Measurements from ENCODE around the gene HIF1AN. TPM values are rescaled to one million over a fixed set of nuclear protein-coding genes. Genes with fewer than 3 reads are reported as not detected.

Gene HIF1AN
- 40.1 TPM for polyA plus RNA-seq (ENCODE audit: insufficient read length)

DNA sequence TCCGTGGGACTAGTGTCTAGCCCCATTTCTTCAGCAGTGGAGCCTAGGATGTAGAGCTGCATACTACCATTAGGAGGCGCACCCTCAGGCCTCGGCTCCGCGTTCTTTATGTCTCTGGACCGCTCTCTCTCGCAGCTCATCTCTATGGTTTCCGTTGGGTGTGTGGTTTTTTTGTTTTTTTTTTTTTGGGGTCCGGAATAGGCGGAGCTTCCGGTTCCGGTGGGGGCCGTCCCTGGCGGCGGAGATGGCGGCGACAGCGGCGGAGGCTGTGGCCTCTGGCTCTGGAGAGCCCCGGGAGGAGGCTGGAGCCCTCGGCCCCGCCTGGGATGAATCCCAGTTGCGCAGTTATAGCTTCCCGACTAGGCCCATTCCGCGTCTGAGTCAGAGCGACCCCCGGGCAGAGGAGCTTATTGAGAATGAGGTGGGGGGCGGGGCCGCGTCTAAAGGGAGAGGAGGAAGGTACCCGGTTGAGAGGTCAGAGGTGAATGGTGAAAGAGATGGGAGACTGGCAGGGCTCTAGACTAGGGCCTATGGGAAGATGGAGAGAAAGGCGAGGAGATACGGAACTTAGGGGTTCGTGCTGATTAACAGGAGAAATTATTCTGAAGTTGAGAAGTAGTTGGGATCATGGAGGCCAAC lies at the start of gene HIF1AN:
Gene HIF1AN, plus strand, starts transcription at position 229 of the 639 bp plus-strand sequence. Its CDS starts 16 bp downstream, at position 245.
- peak; percentile 93 for DNase-seq

DNA sequence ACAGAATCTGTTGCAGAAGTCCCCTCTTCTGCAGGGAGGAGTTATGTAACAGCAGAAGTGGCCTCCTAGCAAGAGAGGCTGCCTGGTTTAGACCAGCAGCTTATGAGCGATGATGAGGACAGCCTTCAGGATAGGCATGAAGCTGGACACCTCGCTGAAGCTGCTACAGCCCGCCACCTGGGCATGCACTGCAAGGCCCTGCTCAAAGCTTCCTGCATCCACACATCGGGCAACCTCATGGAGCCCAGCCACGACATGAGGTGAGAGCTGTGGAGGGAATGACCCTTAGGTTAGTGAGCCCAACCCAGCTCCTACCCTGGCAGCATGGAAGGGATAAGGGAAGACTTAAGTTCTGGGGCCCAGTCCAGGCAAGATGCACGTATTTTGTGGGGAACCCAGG lies 48.2 kb upstream of the HIF1AN start:
- DNase-seq = no peak

GRCh38 chr10:100489396-100489795 lies 46.3 kb upstream of the HIF1AN start:
- DNase-seq = no peak

- DNase-seq = no peak
Measured at GRCh38 chr10:100490531-100490930, 45.2 kb upstream of the HIF1AN start.

DNA sequence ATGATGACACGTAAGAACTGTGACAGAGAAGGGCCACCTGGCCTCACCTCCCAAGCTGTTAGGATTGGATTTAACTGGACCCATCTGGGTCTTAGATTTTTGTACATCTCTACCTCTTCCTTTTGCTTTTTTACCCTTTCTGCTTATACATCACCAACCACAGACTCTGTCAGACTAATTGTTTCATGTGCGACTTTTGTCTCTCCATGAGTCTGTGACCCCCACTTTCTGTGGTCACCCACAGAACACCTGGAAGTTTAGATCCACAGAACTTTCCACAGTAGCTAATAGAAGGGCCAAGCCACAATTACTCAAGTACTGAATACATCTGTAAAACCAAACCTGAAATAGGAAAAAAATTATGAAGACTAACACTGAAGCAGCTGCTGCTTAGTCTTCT lies 39.2 kb upstream of the HIF1AN start:
- DNase-seq = no peak

GRCh38 chr10:100498059-100498458 lies 37.7 kb upstream of the HIF1AN start:
- no peak for DNase-seq

GRCh38 chr10:100501423-100501822 lies 34.3 kb upstream of the HIF1AN start:
- DNase-seq = no peak

- no peak for DNase-seq
Measured at GRCh38 chr10:100502926-100503494, 32.7 kb upstream of the HIF1AN start.

DNA sequence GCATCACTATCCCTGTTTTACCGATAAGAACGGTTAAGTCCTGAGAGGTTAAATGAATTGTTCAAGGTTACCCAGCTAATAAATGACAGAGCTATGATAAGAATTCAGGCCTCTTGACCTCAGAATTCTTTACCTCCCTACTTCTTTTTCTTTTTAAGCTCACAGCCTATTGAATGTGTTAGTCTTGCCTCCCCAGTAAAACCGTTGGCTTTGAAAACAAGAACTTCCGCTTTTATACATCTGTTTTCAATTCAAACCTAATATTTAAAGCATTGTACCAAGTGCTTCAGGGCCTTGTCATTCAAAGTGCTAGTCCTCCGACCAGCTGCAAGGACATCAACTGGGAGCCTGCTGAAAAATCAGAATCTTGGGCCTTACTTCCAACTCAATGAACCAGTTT lies 31.6 kb upstream of the HIF1AN start:
- DNase-seq = no peak

GRCh38 chr10:100505164-100505563 lies 30.6 kb upstream of the HIF1AN start:
- no peak for DNase-seq

DNA sequence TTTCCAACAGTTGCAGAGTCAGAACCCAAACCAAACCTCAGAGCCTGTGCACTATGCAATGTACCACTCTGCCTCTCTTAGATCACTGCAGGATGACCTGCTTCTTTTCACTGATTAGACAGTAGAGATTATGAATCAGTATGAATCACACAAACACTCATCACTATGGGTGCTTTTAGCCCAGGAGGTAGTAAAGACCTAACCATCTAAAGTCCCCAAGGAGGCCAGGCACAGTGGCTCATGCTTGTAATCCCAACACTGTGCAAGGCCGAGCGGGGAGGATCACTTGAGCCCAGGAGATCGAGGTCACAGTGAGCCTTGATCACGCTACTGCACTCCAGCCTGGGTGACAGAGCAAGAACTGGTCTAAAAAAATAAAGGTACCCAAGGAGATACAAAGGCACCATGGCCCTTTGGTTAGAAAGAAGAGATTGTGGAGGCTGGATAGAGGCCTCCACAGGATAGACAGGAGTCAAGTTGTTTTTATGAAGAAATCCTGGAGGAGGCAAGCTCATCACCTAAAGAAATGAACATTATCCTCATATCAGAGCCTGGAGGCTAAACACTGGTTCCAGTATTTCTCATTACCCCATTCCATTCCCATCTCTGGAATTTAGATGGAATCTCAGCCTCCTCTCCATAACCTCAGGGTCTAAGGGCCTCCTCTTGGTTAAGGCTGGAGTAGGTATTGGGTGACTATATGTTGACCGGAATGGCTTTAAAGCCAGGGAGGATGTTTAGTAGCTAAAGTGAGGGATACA lies 29.0 kb upstream of the HIF1AN start:
- DNase-seq = no peak

- DNase-seq = no peak
Measured at GRCh38 chr10:100507357-100507732, 28.4 kb upstream of the HIF1AN start.

GRCh38 chr10:100508266-100508665 lies 27.5 kb upstream of the HIF1AN start:
- DNase-seq = no peak

DNA sequence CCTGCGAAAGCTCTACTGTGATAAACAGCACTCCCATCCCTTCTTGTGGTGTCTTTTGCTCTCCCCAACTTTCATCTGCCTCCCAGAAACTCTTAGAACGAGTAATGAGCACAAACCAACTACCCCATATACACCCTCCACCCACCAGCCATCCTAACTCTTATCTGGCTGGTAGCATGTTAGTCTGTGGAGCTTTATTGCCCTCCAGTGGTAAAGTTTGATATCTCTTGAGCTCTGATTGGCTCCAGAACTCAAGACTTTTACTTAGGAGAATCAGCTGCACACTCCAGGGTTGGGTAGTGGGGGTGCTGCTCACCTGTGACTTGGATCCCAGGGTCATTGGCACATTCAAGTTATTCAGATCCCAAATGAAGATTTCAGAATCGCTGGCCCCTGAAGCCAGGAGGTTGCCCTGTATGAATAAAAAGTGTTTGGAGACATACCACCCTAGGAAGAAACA lies 27.0 kb upstream of the HIF1AN start:
- DNase-seq = peak; percentile 11

GRCh38 chr10:100509241-100509840 lies 26.4 kb upstream of the HIF1AN start:
- no peak for DNase-seq

DNA sequence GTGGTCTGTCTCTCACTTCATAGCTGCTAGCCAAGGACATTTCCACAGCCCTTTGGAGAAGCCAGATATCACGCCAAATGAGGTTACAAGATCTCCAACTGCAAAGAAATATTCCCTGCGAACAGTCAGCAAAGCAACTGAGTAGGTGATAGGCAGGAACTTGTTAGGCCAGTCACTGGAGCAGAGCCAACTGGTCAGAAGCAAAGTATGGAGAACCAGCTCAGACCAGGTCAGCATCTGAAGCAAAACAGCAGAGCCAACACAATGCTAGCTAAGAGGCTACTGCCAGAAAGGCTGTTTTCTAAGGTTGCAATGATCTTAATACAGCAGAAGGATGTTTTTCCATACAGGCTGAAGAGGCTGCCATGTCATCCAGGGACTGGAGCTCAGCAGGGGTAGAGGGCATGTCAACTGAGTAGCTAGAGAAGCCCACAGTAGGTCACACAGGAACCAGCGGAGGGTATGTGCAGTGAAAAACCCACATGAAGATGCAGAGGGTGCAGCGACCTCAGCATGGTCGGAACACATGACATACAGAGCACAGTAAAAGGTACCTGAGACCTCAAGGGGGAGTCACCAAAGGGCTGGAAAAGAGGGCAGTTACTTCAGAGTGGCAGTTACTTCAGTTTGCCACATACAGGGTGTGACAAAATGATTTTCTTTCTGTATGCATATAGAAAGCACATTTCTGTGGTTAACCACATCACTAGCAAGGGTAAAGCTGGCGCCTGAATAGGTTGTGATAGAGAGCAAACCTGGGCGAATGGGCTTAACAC lies 25.0 kb upstream of the HIF1AN start:
- no peak for DNase-seq

- DNase-seq = no peak
Measured at GRCh38 chr10:100515612-100516011, 20.1 kb upstream of the HIF1AN start.

DNA sequence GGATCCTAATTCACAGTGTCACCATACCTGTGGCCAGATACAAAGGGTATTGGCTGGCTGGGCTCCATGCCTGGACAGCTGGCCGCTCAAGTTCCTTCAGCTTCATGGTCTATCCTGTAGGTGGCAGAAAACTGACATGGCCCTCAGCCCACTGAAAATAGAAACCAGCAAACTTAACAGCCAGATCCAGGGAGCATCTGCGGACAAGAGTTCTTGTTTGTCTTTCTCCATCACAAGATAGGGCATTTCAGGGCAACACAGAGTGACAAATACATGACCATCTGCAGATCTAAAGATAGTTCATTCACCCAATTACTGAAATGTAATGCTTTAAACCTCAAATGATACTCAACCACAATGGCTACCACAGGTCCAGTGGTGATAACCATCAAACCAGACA lies 18.9 kb upstream of the HIF1AN start:
- no peak for DNase-seq

- DNase-seq = peak; percentile 45
Measured at GRCh38 chr10:100518761-100519241, 16.9 kb upstream of the HIF1AN start.

DNA sequence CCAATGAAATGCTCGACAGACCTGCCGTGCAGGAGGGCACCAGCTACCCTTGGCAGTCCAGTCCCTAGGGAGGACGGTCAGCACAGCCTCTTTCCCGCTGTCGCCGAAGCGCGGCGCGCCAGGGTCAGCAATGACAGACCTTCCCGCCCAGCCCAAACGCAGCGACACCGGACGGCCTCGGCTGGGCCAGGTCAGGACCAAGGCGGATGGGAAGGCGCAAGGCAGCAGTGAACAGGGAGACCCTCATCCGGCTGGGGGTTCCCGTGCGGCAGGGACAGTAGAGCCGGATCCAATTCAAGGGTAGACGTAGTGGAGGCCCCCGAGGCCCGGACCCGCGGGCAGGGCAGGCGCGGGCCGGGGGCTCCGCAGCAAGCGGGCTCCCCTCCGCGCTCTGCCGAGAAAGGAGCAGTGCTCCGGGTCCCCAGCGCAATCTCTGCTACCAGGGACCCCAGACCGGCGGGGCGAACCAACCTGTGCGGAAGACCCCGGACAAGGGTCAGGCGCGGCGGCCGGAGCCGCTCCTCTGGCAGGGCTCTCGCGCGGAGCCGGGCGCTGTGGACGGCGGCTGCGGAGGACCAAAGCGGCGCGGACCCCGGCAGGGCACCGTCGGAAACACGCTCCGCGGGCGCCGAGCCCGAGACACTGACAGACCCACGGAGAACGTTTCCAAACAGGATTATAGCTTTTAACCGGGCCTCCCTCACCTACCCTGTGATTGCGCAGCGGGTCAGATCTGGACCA lies 16.3 kb upstream of the HIF1AN start, which contains the start of gene SEC31B:
Gene SEC31B, minus strand, starts transcription at position 551 of the 741 bp plus-strand sequence. CDS start 2,909 bp downstream, outside the sequence.
- DNase-seq = no peak

DNA sequence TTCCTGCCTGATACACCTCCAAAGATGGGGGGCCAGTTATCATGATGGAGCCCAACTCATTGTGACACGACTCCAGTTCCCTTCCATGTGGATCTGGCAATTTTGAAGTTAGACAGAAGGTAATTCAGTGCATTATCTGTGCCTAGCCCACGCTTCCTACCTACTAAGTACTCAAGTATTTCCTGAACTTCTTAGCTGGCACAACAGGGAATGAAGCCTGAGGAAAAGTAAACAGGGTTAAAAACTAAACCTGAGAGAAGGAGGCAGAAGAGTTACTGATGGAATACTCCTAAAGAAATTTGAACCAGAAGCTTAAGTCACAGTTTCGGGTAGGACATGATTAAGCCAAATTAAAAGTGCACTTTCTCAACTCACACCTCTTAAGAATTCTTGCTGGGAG lies 14.9 kb upstream of the HIF1AN start:
- DNase-seq = no peak
